ENCODE measurements around the gene C19orf25. TPM values are rescaled to one million over a fixed set of nuclear protein-coding genes. Genes with fewer than 3 reads are reported as not detected.

Gene C19orf25
- total and polyA plus RNA-seq, 2 of the 13 experiments (the other 11 are each of a cell fraction or from before 2014, with no cell fraction given) = 14.2 to 32.4 TPM

GRCh38 chr19:1424192-1424955 lies 54.6 kb downstream of the C19orf25 start (continued):
- TF ChIP-seq ZBTB40 (IDR thresholded peaks at IDR 0.05) (no peak), ZBTB40 (CRISPR knock-in tag; IDR thresholded peaks at IDR 0.05) (peak; percentile 77), NFE2L2 (IDR thresholded peaks at IDR 0.05; ENCODE audit: low read length) (peak; percentile 29; the same call in 1 of the 2 replicates), PRMT3 (CRISPR knock-in tag; IDR thresholded peaks at IDR 0.05; ENCODE audit: borderline replicate concordance, low read depth) (no peak), MYC (CRISPR knock-in tag; IDR thresholded peaks at IDR 0.05; ENCODE audit: borderline replicate concordance) (peak; percentile 73; the same call in 1 of the 2 replicates), CENPX (CRISPR knock-in tag; IDR thresholded peaks at IDR 0.05) (no peak), ZNF235 (CRISPR knock-in tag; IDR thresholded peaks at IDR 0.05; ENCODE audit: borderline replicate concordance) (no peak), ZNF275 (CRISPR knock-in tag; IDR thresholded peaks at IDR 0.05; ENCODE audit: borderline replicate concordance) (no peak), RXRA (CRISPR knock-in tag; IDR thresholded peaks at IDR 0.05) (peak; percentile 73), KLF6 (CRISPR knock-in tag; IDR thresholded peaks at IDR 0.05) (no peak), KDM6A (CRISPR knock-in tag; IDR thresholded peaks at IDR 0.05; ENCODE audit: low read depth) (peak; percentile 78), AGO2 (optimal IDR thresholded peaks at IDR 0.05; ENCODE audit: low read depth, low read length) (peak; percentile 99), ZNF101 (CRISPR knock-in tag; IDR thresholded peaks at IDR 0.05; ENCODE audit: borderline replicate concordance, low read depth) (no peak), ZSCAN21 (CRISPR knock-in tag; IDR thresholded peaks at IDR 0.05; ENCODE audit: borderline replicate concordance) (no peak), ZNF367 (CRISPR knock-in tag; IDR thresholded peaks at IDR 0.05; ENCODE audit: borderline replicate concordance) (no peak), UBTF (CRISPR knock-in tag; IDR thresholded peaks at IDR 0.05) (peak; percentile 41; the same call in 1 of the 2 replicates), ZNF432 (CRISPR knock-in tag; IDR thresholded peaks at IDR 0.05; ENCODE audit: borderline replicate concordance) (no peak)
